ENCODE measurements around the gene AKNA.

Gene AKNA

GRCh38 chr9:114378016-114378415 is 9.8 kb downstream of the AKNA start:
- no peak for TF ChIP-seq CTCF (IDR thresholded peaks at IDR 0.05)
- Histone ChIP-seq H3K4me3 (no peak overlapping the region), H3K27ac (no peak overlapping the region)
- DNase-seq (ENCODE audit: low spot score) = no peak

DNA sequence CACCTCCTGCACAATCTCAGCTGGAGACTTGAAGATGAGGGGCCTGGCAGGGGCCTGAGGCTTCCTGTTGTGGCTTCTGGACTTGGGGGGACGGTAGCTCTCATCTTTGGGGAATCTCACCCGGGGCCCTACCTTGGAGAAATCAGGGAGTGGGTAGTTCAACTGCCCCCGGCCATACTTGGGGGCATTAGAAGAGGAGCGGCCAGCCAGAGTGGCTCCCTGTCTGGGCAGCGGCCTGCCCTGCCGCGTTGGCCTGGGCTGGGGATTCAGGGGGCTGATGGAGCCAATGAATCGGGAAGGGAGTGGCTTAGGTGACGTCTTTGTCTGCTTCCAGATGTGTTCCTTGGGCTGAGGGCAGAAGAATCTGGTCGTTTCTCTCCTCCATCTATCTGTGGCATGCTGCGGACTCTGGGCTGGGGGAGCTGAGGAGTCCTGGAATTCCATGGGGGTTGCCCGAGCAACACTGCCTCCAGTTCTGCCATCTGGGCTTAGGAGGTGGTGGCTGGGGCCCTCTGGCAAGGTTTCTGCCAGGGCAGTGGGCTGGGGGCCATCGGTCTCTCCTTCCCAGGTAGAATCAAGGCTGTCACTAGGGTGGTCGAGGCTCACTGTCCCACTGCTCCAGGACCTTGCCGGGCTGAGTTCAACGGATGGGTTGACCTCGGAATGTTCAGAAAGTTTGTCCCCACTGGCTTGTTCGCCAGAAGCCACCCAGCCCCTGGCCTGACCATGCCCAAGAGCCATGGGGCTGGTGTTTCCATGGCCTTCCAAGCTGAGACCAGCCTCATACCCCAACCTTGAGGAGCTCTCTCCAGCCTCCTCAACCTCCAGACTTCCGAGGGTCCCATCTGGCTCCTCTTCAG is 11.0 kb downstream of the AKNA start:
- TF ChIP-seq CTCF (IDR thresholded peaks at IDR 0.05) = no peak
- no peak overlapping the region for H3K4me3 ChIP-seq
- DNase-seq (ENCODE audit: low spot score) = no peak
- H3K27ac ChIP-seq = no peak overlapping the region

DNA sequence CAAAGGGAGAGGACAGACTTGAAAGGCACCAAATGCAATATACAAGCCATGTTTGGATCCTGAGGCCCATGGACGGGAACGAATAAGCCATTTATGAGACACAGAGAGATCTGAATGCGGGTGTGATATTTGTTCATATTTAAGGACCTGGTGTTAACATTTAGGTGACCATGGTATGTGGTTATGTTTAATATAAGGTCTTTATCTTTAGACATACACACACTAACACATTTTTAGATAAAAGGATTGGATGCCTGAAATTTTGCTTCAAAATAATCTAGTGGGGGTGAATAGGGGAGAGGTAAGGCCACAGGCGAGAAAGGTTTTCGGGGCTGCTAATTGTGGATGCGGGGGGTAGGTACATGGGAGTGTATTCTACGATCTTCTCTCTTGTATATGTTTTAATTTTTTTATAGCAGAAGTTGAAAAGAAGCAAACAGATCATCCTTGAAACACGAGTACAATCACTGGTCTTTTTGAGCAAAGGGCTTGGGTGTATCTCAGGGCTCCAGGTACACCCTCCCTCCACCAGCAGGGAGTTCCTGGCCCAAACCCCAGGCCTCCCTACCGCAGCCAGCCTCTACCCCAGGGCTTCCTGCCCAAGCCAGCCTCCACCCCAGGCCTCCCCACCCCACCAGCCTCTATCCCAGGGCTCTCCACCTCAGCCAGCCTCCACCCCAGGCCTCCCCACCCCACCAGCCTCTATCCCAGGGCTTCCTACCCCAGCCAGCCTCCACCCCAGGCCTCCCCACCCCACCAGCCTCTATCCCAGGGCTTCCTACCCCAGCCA is 12.2 kb downstream of the AKNA start:
- H3K4me3 ChIP-seq = no peak overlapping the region
- no peak overlapping the region for H3K27ac ChIP-seq
- DNase-seq (ENCODE audit: low spot score) = no peak
- TF ChIP-seq CTCF (IDR thresholded peaks at IDR 0.05) = no peak

DNA sequence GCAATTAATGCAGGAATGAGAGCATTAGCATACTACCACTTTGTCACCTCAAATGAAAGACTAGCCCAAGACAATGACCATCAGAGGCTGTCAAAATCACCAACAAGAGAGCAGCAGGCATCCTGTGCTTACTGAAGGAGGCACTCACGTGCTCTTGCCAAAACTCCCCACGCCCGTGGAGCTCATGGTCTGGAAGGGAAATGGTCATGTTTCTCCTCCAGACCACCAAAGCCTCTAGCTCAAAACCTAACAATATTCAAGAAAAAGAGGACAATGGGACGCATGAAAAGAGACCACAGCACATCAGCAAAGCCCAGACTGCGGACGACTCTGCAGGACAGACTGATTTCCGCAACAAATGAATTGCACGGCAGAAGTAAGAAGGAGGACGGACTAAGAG is 12.8 kb downstream of the AKNA start:
- no peak for TF ChIP-seq CTCF (IDR thresholded peaks at IDR 0.05)
- H3K4me3 ChIP-seq = no peak overlapping the region
- no peak for DNase-seq (ENCODE audit: low spot score)

GRCh38 chr9:114373960-114374730 is 13.6 kb downstream of the AKNA start:
- H3K4me3 ChIP-seq = no peak overlapping the region
- DNase-seq (ENCODE audit: low spot score) = no peak
- no peak overlapping the region for H3K27ac ChIP-seq
- no peak for TF ChIP-seq CTCF (IDR thresholded peaks at IDR 0.05)

More for the DNA sequence above, 12.8 kb downstream of the AKNA start:
- H3K27ac ChIP-seq = no peak overlapping the region

DNA sequence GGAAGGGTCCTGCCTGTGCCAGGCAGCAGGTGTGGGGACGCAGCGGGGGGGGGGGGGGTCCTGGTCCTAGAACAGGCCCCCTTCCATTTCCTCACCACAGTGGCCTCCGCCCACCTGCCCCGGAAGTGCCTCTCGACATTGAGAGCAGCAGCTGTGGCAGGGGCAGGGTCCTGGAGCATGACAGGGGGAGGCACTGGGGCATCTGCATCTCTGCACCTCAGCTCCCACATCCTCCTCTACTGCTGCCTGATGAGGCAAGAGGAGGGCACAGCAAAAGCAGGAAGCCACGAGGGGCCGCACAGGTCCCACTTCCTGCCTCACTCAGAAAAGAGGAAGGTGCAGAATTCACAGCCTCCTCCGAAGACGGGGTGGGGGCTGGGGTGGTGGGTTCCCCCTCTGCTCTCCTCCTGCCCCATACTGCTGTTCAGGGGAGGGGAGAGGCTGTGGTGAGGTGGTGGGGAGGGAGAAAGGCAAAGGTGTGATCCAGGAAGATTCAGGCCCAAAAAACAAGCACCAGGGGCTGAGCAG is 14.8 kb downstream of the AKNA start:
- no peak overlapping the region for H3K4me3 ChIP-seq
- peak overlapping the region; percentile 32 to 73 for H3K27ac ChIP-seq
- DNase-seq (ENCODE audit: low spot score) = no peak
- TF ChIP-seq CTCF (IDR thresholded peaks at IDR 0.05) = no peak

Data from coronary artery (tissue), 2 donors.